Heart left ventricle (tissue), 13 donors: ENCODE measurements around the gene CYBA.

Source experiments
- POLR2A ChIP-seq, 2 donors: fragments of 450-650 bp; IDR thresholded peaks; one replicate each; pipeline ENCODE4 v1.6.1; 2017; ENCODE audit warnings: antibody characterized with exemption in 2 of 2, mild to moderate bottlenecking in 2 of 2, moderate library complexity in 2 of 2
- TF ChIP-seq, protein P1 (sequence below), 12 donors: fragments of 200-600 bp; sonication (generic) in 4 of 12; IDR thresholded peaks; one replicate each; pipeline versions ENCODE4 v1.5.0 to v1.8.0; 2018 to 2022; ENCODE audit warnings: antibody characterized with exemption in 12 of 12, mild to moderate bottlenecking in 5 of 12
- donor health status: ischemic (EF 13 %, LVEDD 7.1; RV severe dilation, severe dysfunction).
- donor health status: DM: no; HTN: yes; CAD: no.
- donor health status: DM: no; HTN: no; CAD: no.
- donor health status: ischemic (EF 25% LVEDD 6.9; RV normal size, moderate dysfunction).
- donor health status: ischemic (EF 25% LVEDD 5.7; RV mildly dilated, moderate dysfunction).
- donor health status: ischemic (EF 35%, LVEDD 5.7; RV mildly dilated, moderate dysfunction).
- donor health status: nonischemic (EF 11% LVEDD 7.7; RV severe dilation, severe dysfunction).
- donor health status: DM: yes; HTN: yes; CAD: no.
- donor health status: PGD.
- donor health status: ischemic (EF 29% LVEDD 5.4; RV normal size, mild dysfunction).
- donor health status: nonischemic (EF 23%, LVEDD 6.1; RV moderate dilation, normal function).

DNA sequence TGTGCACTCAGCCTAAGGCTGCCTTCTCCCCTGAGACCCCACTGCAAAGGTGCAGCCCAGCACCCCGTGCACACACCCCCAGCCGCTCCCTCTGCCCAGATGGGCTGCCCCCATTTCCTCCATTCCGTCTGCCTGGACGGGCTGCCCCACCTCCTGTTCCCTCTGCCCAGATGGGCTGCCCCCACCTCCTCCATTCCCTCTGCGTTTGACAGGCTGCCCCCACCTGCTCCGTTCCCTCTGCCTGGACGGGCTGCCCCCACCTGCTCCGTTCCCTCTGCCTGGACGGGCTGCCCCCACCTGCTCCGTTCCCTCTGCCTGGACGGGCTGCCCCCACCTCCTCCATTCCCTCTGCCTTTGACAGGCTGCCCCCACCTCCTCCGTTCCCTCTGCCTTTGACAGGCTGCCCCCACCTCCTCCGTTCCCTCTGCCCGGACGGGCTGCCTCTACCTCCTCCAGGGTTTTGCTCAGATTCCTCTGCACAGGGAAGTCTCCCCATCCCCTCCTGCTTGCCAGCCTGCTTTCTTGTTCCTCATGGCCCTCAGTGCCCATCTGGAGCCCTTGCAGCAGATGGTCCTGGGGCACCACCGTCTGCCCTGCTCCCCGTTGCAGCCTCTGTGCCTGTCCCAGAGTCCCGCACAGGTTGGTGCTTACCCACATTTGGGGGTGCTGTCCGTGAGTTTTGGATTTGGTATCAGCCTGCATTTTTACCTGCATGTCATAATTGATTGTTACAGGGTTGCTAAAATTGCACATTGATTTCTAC lies 35.9 kb downstream of the CYBA start:
- TF ChIP-seq POLR2A (IDR thresholded peaks at IDR 0.05) = no peak
- TF ChIP-seq, protein P1, sequence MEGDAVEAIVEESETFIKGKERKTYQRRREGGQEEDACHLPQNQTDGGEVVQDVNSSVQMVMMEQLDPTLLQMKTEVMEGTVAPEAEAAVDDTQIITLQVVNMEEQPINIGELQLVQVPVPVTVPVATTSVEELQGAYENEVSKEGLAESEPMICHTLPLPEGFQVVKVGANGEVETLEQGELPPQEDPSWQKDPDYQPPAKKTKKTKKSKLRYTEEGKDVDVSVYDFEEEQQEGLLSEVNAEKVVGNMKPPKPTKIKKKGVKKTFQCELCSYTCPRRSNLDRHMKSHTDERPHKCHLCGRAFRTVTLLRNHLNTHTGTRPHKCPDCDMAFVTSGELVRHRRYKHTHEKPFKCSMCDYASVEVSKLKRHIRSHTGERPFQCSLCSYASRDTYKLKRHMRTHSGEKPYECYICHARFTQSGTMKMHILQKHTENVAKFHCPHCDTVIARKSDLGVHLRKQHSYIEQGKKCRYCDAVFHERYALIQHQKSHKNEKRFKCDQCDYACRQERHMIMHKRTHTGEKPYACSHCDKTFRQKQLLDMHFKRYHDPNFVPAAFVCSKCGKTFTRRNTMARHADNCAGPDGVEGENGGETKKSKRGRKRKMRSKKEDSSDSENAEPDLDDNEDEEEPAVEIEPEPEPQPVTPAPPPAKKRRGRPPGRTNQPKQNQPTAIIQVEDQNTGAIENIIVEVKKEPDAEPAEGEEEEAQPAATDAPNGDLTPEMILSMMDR (IDR thresholded peaks at IDR 0.05) = no peak
